ENCODE results near the gene HYPK.
A peak's percentile ranks its signal among the peaks of the same experiment; 100 is the strongest.
"Not testable (repeated sequence)": the region's sequence is repeated elsewhere in the genome, so short reads cannot be mapped to it uniquely, and the experiment has no call there.

The HYPK gene

GRCh38 chr15:43799209-43799944 lies 1.0 kb upstream of the HYPK start:
- H3K4me3 ChIP-seq (ENCODE audit: low read depth in 1 of 2, low read length in 2 of 2), result no peak overlapping the region
- peak overlapping the region; percentile 73; the same call in 1 of the 2 replicates for H3K9ac ChIP-seq (ENCODE audit: low read depth, low read length)
- ATAC-seq (ENCODE audit: insufficient read depth, low read depth), result no peak
- no peak for DNase-seq
- peaks cover 16% of the 10 kb centered on the region for H4K20me1 ChIP-seq (ENCODE audit: insufficient read depth, low read length)
- H3K27ac ChIP-seq (ENCODE audit: low read length), result peak overlapping the region; percentile 96
- H2AFZ ChIP-seq (ENCODE audit: low read depth, low read length), result no peak overlapping the region
- peak overlapping the region; percentile 77; the same call in 1 of the 2 replicates for H3K4me2 ChIP-seq (ENCODE audit: insufficient read depth, low read length)
- peaks cover 32% of the 10 kb centered on the region for H3K4me1 ChIP-seq (ENCODE audit: insufficient read depth, low read length)
- peaks cover 35% of the 10 kb centered on the region for H3K79me2 ChIP-seq (ENCODE audit: insufficient read depth, low read length)
- H3K27me3 ChIP-seq (ENCODE audit: insufficient read depth, low read length, poor library complexity), result no peaks in the 10 kb centered on the region
- no peaks in the 10 kb centered on the region for H3K9me3 ChIP-seq (ENCODE audit: insufficient read depth, low read length, severe bottlenecking)
- TF ChIP-seq EZH2 (IDR thresholded peaks at IDR 0.05; ENCODE audit: borderline replicate concordance, low read depth, low read length, severe bottlenecking) (no peak), CTCF (IDR thresholded peaks at IDR 0.05; ENCODE audit: borderline replicate concordance, extremely low read depth, low read length, poor library complexity, severe bottlenecking) (peak; percentile 14)
- peaks cover 70% of the 10 kb centered on the region for H3K36me3 ChIP-seq (ENCODE audit: insufficient read depth, low read length)

- ATAC-seq (ENCODE audit: insufficient read depth, low read depth) (no peak), DNase-seq (no peak)
- H3K4me1 ChIP-seq (ENCODE audit: insufficient read depth, low read length), result peaks cover 26% of the 10 kb centered on the region
- no peaks in the 10 kb centered on the region for H3K9me3 ChIP-seq (ENCODE audit: insufficient read depth, low read length, severe bottlenecking)
- peaks cover 70% of the 10 kb centered on the region for H3K36me3 ChIP-seq (ENCODE audit: insufficient read depth, low read length)
- H2AFZ ChIP-seq (ENCODE audit: low read depth, low read length), result peak within 1 kb of the TSS; percentile 94
- H3K27me3 ChIP-seq (ENCODE audit: insufficient read depth, low read length, poor library complexity), result no peaks in the 10 kb centered on the region
- peaks cover 29% of the 10 kb centered on the region for H3K79me2 ChIP-seq (ENCODE audit: insufficient read depth, low read length)
- TF ChIP-seq CTCF (IDR thresholded peaks at IDR 0.05; ENCODE audit: borderline replicate concordance, extremely low read depth, low read length, poor library complexity, severe bottlenecking) (no peak), EZH2 (IDR thresholded peaks at IDR 0.05; ENCODE audit: borderline replicate concordance, low read depth, low read length, severe bottlenecking) (no peak)
- peak within 1 kb of the TSS; percentile 96 for H3K27ac ChIP-seq (ENCODE audit: low read length)
- peak within 1 kb of the TSS; percentile 77 for H3K4me2 ChIP-seq (ENCODE audit: insufficient read depth, low read length)
- peaks cover 10% of the 10 kb centered on the region for H4K20me1 ChIP-seq (ENCODE audit: insufficient read depth, low read length)
- H3K4me3 ChIP-seq (ENCODE audit: low read depth in 1 of 2, low read length in 2 of 2), result peak within 1 kb of the TSS; percentile 67 to 88
- H3K9ac ChIP-seq (ENCODE audit: low read depth, low read length), result peak within 1 kb of the TSS; percentile 73
These were observed 484 bp upstream of the HYPK start, which contains the start of gene SERINC4 for GRCh38 chr15:43799945-43800285. TSS of gene SERINC4 (minus strand) at chr15:43800220. CDS start at chr15:43799986, 234 bp downstream.

- not testable (repeated sequence) for H3K27me3 ChIP-seq (ENCODE audit: insufficient read depth, low read length, poor library complexity); H3K9me3 ChIP-seq (ENCODE audit: insufficient read depth, low read length, severe bottlenecking); ATAC-seq (ENCODE audit: insufficient read depth, low read depth); H3K27ac ChIP-seq (ENCODE audit: low read length); H2AFZ ChIP-seq (ENCODE audit: low read depth, low read length); DNase-seq; H3K4me3 ChIP-seq (ENCODE audit: low read depth in 1 of 2, low read length in 2 of 2); H3K4me2 ChIP-seq (ENCODE audit: insufficient read depth, low read length); H3K9ac ChIP-seq (ENCODE audit: low read depth, low read length); H4K20me1 ChIP-seq (ENCODE audit: insufficient read depth, low read length)
- peaks cover 71% of the 10 kb centered on the region for H3K36me3 ChIP-seq (ENCODE audit: insufficient read depth, low read length)
- H3K4me1 ChIP-seq (ENCODE audit: insufficient read depth, low read length), result peaks cover 20% of the 10 kb centered on the region
- peaks cover 21% of the 10 kb centered on the region for H3K79me2 ChIP-seq (ENCODE audit: insufficient read depth, low read length)
These were observed 2.3 kb downstream of the HYPK start for GRCh38 chr15:43802676-43803075.

GRCh38 chr15:43808435-43808950 lies 8.1 kb downstream of the HYPK start:
- TF ChIP-seq CTCF (IDR thresholded peaks at IDR 0.05; ENCODE audit: borderline replicate concordance, extremely low read depth, low read length, poor library complexity, severe bottlenecking), result no peak
- no peak for TF ChIP-seq EZH2 (IDR thresholded peaks at IDR 0.05; ENCODE audit: borderline replicate concordance, low read depth, low read length, severe bottlenecking)
- Histone ChIP-seq H3K27me3 (ENCODE audit: insufficient read depth, low read length, poor library complexity) (no peaks in the 10 kb centered on the region), H3K9me3 (ENCODE audit: insufficient read depth, low read length, severe bottlenecking) (no peaks in the 10 kb centered on the region), H3K79me2 (ENCODE audit: insufficient read depth, low read length) (no peaks in the 10 kb centered on the region), H3K27ac (ENCODE audit: low read length) (no peak overlapping the region), H3K4me1 (ENCODE audit: insufficient read depth, low read length) (no peaks in the 10 kb centered on the region), H2AFZ (ENCODE audit: low read depth, low read length) (no peak overlapping the region), H3K36me3 (ENCODE audit: insufficient read depth, low read length) (peaks cover 87% of the 10 kb centered on the region), H4K20me1 (ENCODE audit: insufficient read depth, low read length) (no peaks in the 10 kb centered on the region), H3K9ac (ENCODE audit: low read depth, low read length) (no peak overlapping the region), H3K4me3 (ENCODE audit: low read depth in 1 of 2, low read length in 2 of 2) (no peak overlapping the region), H3K4me2 (ENCODE audit: insufficient read depth, low read length) (no peak overlapping the region)
- ATAC-seq (ENCODE audit: insufficient read depth, low read depth) (no peak), DNase-seq (no peak)
